GM18505 (cell line): ENCODE measurements around the gene HS3ST3B1.

Experiments
- ATAC-seq: cut with Tn5 transposase; IDR thresholded peaks from one replicate; pipeline ENCODE4 v1.9.1; 2021; ENCODE audit not compliant: unreplicated experiment
- POLR2A ChIP-seq: IDR thresholded peaks from 4 replicates; pipeline ENCODE4 v1.6.1; 2011; ENCODE audit warnings: borderline replicate concordance; ENCODE audit not compliant: insufficient read depth, insufficient read length; ENCODE audit errors: extremely low read depth

The HS3ST3B1 gene

DNA sequence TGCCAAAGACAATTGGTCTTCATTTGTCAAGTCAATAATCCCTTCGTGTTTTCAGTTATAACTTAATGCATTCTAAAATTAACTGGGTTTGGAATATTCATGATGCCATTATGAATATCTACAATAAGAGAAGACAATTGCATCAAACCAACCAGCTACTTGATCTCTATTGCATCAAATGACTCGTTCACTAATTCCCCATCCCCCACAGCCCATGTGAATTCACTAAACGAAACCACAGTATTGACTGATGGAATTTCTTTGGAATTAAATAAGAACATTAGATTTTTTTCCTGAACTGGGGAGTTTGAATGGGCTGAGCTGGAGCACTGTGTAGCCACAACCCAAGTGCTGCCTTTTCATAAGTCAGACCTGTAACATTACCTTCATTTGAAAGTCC is 65.3 kb downstream of the HS3ST3B1 start:
- TF ChIP-seq POLR2A: no peak

GRCh38 chr17:14372461-14372860 is 71.6 kb downstream of the HS3ST3B1 start:
- TF ChIP-seq POLR2A: no peak
- no peak for ATAC-seq

More for the DNA sequence above, 65.3 kb downstream of the HS3ST3B1 start:
- ATAC-seq: no peak

DNA sequence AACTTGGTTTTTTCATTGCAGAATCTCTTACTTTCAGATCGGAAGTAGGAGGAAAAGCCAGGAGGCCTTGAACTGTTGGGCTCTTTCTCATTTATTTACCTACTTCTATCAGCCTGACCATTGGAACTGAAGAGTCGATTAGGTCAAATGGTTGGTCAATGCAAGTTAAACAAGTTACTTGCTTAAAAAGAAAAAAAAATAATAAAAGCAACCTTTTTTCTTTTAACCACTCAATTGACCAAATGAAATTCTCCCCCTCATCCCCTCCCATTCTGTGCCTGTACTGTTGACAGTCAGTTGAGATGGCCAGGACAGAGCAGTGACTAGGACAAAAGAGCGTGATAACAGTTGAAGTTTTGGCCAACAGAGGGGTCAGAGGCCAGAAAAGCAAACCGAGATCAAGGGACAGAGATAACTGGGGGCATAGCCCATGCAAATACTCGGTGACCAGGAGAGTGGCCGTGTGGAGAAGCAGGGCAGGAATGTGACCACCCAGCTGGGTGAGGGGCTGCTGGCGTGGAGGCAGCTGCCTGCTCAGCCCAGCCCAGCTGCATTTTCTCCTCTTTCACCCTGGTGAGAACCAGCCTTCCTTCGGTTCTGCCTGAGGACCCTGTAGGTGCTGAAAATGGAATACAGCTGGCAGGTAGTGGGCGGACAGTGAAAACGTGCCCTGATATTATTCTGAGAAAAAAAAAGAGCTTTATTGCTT is 72.2 kb downstream of the HS3ST3B1 start:
- ATAC-seq: no peak
- TF ChIP-seq POLR2A: no peak

GRCh38 chr17:14373614-14374259 is 72.9 kb downstream of the HS3ST3B1 start:
- no peak for TF ChIP-seq POLR2A
- ATAC-seq: no peak

DNA sequence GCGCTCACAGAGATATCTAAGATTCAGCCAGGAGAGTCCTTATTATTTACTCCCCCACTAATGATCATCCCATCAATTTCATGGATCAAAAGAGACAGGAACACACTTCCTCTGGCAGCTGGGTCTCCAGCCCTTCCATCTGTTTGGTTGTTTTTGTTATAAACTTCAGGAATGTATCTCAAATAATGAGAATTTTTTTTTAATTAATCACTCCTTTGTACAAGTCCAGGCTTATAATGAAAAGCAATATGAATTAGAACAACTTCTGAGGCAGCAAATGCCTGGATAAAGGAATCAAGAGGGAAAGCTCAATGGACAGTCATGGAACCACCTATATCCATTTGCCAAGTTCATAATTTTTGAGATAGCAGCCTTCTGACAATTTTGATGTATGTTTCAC is 73.4 kb downstream of the HS3ST3B1 start:
- no peak for ATAC-seq
- no peak for TF ChIP-seq POLR2A

DNA sequence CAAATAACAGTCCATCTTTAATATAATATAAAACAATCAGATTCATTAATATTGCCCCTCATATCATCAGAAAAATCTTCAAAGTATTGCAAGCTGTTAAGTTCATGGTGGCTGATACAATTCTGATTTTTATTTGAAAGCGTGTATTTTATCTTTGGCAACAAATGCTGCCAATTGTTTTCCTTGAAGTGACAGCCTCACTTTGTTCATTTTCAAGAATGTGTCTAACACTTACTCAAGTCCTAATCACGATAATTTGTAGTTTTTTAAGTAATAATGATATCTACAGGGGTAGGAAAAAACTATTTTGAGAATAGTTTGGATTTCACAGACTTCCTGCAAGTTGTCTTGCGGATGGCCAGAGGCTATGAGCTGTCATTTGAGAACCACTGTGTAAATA is 75.8 kb downstream of the HS3ST3B1 start:
- ATAC-seq: no peak
- no peak for TF ChIP-seq POLR2A

DNA sequence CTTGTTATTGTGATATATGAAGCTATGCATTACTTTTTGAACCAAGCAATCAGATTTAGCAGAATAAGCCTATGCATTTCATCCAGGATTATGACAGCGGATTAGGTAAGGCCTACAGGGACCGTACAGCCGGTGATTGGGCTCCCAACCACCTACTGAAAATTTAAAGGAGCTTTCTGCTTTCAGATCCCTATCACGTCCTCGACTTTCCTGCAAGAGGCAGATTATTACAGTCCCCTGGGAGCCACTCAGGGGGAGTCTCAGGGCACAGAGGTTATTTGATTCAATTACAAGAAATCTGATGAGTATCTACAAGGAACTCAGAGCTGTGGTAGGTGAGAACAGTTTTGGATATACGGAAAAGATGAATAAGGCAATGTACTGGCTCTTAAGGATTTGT is 80.7 kb downstream of the HS3ST3B1 start:
- ATAC-seq: no peak

DNA sequence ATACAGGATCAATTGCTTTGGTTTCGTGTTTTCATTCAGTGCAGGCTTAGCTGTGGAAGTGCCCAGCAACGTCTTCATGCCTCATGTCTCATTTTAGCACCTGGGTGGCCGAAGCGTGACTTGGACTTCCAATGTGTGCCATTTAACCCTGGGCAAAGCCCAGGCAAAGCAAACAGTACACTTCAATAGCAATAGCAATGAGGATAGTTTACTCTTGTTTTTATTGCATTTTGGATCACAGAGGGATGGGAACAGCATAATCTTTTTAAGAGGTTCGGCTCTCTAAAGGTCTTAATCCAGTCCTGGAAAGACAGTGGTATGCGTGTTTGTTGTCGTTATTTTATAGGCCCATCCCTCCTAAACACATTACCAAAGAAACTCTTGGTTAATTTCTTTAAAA is 86.2 kb downstream of the HS3ST3B1 start:
- no peak for TF ChIP-seq POLR2A
- ATAC-seq: no peak

More for the DNA sequence above, 80.7 kb downstream of the HS3ST3B1 start:
- TF ChIP-seq POLR2A: no peak

GRCh38 chr17:14389681-14390080 is 88.8 kb downstream of the HS3ST3B1 start:
- no peak for TF ChIP-seq POLR2A
- ATAC-seq: no peak

DNA sequence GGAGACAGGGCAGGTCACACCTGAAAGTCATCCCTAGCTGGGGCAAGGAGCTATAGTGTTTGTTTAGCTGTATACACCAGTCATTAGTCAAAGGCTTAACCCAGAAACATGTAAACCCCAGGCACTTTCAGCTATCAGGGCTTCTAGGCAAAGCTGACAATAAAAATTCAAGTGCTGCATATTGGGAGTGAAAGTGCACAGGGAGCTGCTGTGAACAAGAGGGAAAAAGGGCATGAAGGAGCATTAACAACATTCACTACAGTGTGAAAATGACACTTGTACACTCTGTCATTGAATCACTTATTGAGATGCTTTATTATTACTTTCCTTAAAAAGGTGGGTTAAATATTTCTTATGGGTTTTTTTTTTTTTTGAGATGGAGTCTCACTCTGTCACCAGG is 92.8 kb downstream of the HS3ST3B1 start:
- ATAC-seq: no peak

GRCh38 chr17:14395255-14395654 is 94.4 kb downstream of the HS3ST3B1 start:
- TF ChIP-seq POLR2A: no peak
- no peak for ATAC-seq

More for the DNA sequence above, 92.8 kb downstream of the HS3ST3B1 start:
- no peak for TF ChIP-seq POLR2A

DNA sequence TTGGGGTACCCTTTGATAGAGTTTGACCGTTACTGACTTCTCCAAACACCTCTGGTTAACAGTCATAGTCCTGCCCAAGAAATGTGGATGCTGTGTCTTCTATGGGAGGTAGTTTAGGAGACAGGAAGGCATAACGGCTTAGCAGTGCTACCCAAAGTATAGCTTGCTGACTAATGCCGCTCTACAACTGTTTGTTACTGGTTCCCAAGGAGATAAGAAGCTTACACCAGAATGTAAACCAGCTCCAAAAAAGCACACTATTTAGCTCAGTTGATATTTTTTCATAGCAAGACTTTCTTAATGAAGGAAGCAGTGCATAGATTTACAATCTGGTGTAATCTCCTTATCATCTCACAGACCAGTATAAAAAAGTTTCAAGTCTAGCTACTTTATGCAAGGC is 95.7 kb downstream of the HS3ST3B1 start:
- TF ChIP-seq POLR2A: no peak

DNA sequence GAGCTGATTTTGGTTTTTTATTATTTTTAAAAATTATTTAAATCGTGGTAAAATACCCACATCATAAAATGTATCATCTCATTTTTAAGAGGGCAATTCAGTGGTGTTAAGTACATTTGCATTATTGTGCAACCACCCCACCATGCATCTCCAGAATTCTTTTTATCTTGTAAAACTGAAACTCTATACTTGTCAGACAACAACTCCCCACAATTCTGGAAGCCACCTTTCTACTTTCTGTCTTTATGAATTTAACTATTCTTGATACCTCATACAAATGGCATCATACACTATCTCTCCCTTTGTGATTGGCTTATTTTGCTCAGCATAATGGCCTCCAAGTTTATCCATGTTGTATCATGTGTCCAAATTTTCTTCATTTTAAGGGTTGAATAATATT is 97.9 kb downstream of the HS3ST3B1 start:
- TF ChIP-seq POLR2A: no peak
- ATAC-seq: no peak

More for the DNA sequence above, 95.7 kb downstream of the HS3ST3B1 start:
- ATAC-seq: no peak
